Endothelial cell of umbilical vein (primary cell): Measurements from ENCODE around the gene GPR157. TPM values are rescaled to one million over a fixed set of nuclear protein-coding genes. Genes with fewer than 3 reads are reported as not detected.

Experiments
- BruUV-seq: library from RNA; stranded (reverse); fragments of 400-500 nt; replicated peaks from 2 replicates; lab custom pipeline; 2021; lab: Mats Ljungman, UMichigan
- CTCF ChIA-PET: fragments of 300-600, 350-600 bp; sonication (Branson Sonifier 250); formaldehyde crosslinking; loops from one replicate; lab custom pipeline; 2021; ENCODE audit warnings: antibody characterized with exemption, inconsistent platforms; lab: Charles Lee
- POLR2A ChIA-PET: fragments of 300-600, 350-600 bp; sonication (Branson Sonifier 250); formaldehyde crosslinking; loops from one replicate; lab custom pipeline; 2021; ENCODE audit warnings: antibody characterized with exemption, inconsistent platforms; lab: Charles Lee
- DNase-seq: peaks from one replicate; pipeline ENCODE4 v3.0.0-alpha.2; 2011; ENCODE audit warnings: low read depth, low spot score
- FAIRE-seq: peaks from 2 replicates; lab custom pipeline; 2011; peaks lifted over from hg19 to GRCh38; lab: Jason Lieb, UNC
- H2AFZ ChIP-seq: 2 replicates; pipeline ENCODE4 v1.6.0; 2012; ENCODE audit warnings: low read depth, low read length, control low read depth, inconsistent platforms
- H3K27ac ChIP-seq: 2 replicates; pipeline ENCODE4 v1.5.1; 2011; ENCODE audit warnings: low read depth, mild to moderate bottlenecking, control low read depth, low read length, moderate library complexity; ENCODE audit not compliant: insufficient read depth
- H3K27me3 ChIP-seq, 2 experiments: 2 replicates each; pipeline versions ENCODE4 v1.6.0 to v1.6.1; 2011; ENCODE audit warnings: low read length in 2 of 2, mixed read lengths in 1 of 2; ENCODE audit not compliant: control insufficient read depth in 2 of 2, insufficient read depth in 2 of 2
- H3K36me3 ChIP-seq, 2 experiments: 2 replicates in 1 of 2; 3 replicates in 1 of 2; pipeline ENCODE4 v1.5.1; 2011; ENCODE audit warnings: low read length in 2 of 2, mild to moderate bottlenecking in 1 of 2, moderate library complexity in 1 of 2; ENCODE audit not compliant: control insufficient read depth in 2 of 2, insufficient read depth in 2 of 2; ENCODE audit errors: extremely low read depth in 1 of 2
- H3K4me1 ChIP-seq: 3 replicates; pipeline ENCODE4 v1.5.1; 2011; ENCODE audit warnings: mild to moderate bottlenecking, low read length; ENCODE audit not compliant: control insufficient read depth, insufficient read depth; ENCODE audit errors: extremely low read depth
- H3K4me2 ChIP-seq: 2 replicates; pipeline ENCODE4 v1.6.1; 2011; ENCODE audit warnings: low read length, control low read depth, mixed read lengths; ENCODE audit not compliant: insufficient read depth
- H3K4me3 ChIP-seq, 3 experiments: fragments of 200-600 bp in 1 of 3; sonication (generic), shearing (Covaris generic) in 1 of 3; replicated peaks in 1 of 3; 2 replicates each; pipeline ENCODE4 v1.5.1; 2011 to 2016; ENCODE audit warnings: control low read depth in 3 of 3, low read length in 3 of 3, mild to moderate bottlenecking in 2 of 3, inconsistent platforms in 1 of 3, low read depth in 1 of 3, moderate library complexity in 1 of 3; ENCODE audit not compliant: insufficient read depth in 1 of 3
- H3K79me2 ChIP-seq: 2 replicates; pipeline ENCODE4 v1.6.0; 2012; ENCODE audit warnings: low read length, inconsistent platforms; ENCODE audit not compliant: control insufficient read depth, insufficient read depth
- H3K9ac ChIP-seq: replicated peaks from 2 replicates; pipeline ENCODE3; 2011; ENCODE audit warnings: low read length, control low read depth; ENCODE audit not compliant: insufficient read depth; ENCODE audit errors: extremely low read depth
- H3K9me1 ChIP-seq: replicated peaks from 3 replicates; pipeline ENCODE4 v1.6.0; 2011; ENCODE audit warnings: mild to moderate bottlenecking, low read length; ENCODE audit not compliant: control insufficient read depth, insufficient read depth; ENCODE audit errors: extremely low read depth
- H3K9me3 ChIP-seq: replicated peaks from 2 replicates; pipeline ENCODE4 v1.5.1; 2012; ENCODE audit warnings: low read length, inconsistent platforms; ENCODE audit not compliant: control insufficient read depth, insufficient read depth
- H4K20me1 ChIP-seq: replicated peaks from 2 replicates; pipeline ENCODE3; 2011; ENCODE audit warnings: mild to moderate bottlenecking, low read length; ENCODE audit not compliant: control insufficient read depth, insufficient read depth; ENCODE audit errors: extremely low read depth
- EZH2 ChIP-seq: IDR thresholded peaks from 2 replicates; pipeline ENCODE4 v1.6.1; 2012; ENCODE audit warnings: borderline replicate concordance, low read depth, mild to moderate bottlenecking, moderate library complexity, low read length, inconsistent platforms; ENCODE audit not compliant: severe bottlenecking
- FOS ChIP-seq: IDR thresholded peaks from 2 replicates; pipeline ENCODE4 v1.6.1; 2011; ENCODE audit warnings: mild to moderate bottlenecking, low read length, moderate library complexity, borderline replicate concordance; ENCODE audit not compliant: insufficient read depth
- GATA2 ChIP-seq: IDR thresholded peaks from 2 replicates; pipeline ENCODE4 v1.7.0; 2011; ENCODE audit warnings: low read depth, mild to moderate bottlenecking, moderate library complexity, mixed read lengths, low read length; ENCODE audit not compliant: insufficient read length, insufficient read depth
- JUN ChIP-seq: IDR thresholded peaks from 2 replicates; pipeline ENCODE4 v1.6.1; 2011; ENCODE audit warnings: borderline replicate concordance, low read depth; ENCODE audit not compliant: insufficient read length, insufficient read depth
- MYC ChIP-seq: IDR thresholded peaks from one replicate; pipeline ENCODE4 v1.6.1; 2011; ENCODE audit warnings: mild to moderate bottlenecking, low read depth, low read length
- POLR2A ChIP-seq: IDR thresholded peaks from 2 replicates; pipeline ENCODE4 v1.6.1; 2012; ENCODE audit warnings: low read depth, mild to moderate bottlenecking, control low read depth, low read length
- POLR2AphosphoS5 ChIP-seq: IDR thresholded peaks from 2 replicates; pipeline ENCODE4 v1.6.1; 2012; ENCODE audit warnings: low read depth, mild to moderate bottlenecking, control low read depth, low read length, moderate library complexity; ENCODE audit not compliant: insufficient read depth
- dilution Hi-C: fragments of 300-500 bp; cut with MboI; formaldehyde crosslinking; loops from one replicate; pipeline ENCODE4 v1.15.0; 2019; ENCODE audit warnings: low sequenced_read_pairs; ENCODE audit not compliant: extremely low pct_ligation_motif_present
- intact Hi-C: fragments of 100-400 bp; cut with micrococcal nuclease; formaldehyde crosslinking; loops from one replicate; pipeline ENCODE4 v1.10.0; 2022
- polyA plus RNA-seq, 4 experiments: library from polyadenylated mRNA; depleted of rRNA in 3 of 4; stranded (reverse) in 3 of 4; unstranded in 1 of 4; fragments of >200 nt; gene quantifications; 2 replicates each; pipeline versions ENCODE4 v1.2.1 to v1.2.3, GENCODE V29; 2011 to 2012; ENCODE audit warnings: missing spikeins in 1 of 4
- total RNA-seq: library from RNA; stranded (reverse); gene quantifications from 2 replicates; pipeline ENCODE4 v1.2.3, GENCODE V29; 2021
- TF ChIP-seq, protein P1 (sequence below), 2 donors: IDR thresholded peaks; 1 replicate in 1 of 2; 2 replicates in 1 of 2; pipeline ENCODE4 v1.5.1; 2011; ENCODE audit warnings: low read length in 2 of 2, mild to moderate bottlenecking in 2 of 2, moderate library complexity in 2 of 2, control low read depth in 1 of 2, inconsistent platforms in 1 of 2, low read depth in 1 of 2; ENCODE audit not compliant: insufficient read depth in 1 of 2; ENCODE audit errors: extremely low read depth in 1 of 2
- TF ChIP-seq, protein P2 (sequence below): IDR thresholded peaks from 2 replicates; pipeline ENCODE4 v1.6.1; 2011; ENCODE audit not compliant: insufficient read depth, insufficient read length

The GPR157 gene
- total and polyA plus RNA-seq, 2 donors (not counting 3 experiments of a cell fraction or from before 2014, with no cell fraction given) = 1.0 to 6.5 TPM

DNA sequence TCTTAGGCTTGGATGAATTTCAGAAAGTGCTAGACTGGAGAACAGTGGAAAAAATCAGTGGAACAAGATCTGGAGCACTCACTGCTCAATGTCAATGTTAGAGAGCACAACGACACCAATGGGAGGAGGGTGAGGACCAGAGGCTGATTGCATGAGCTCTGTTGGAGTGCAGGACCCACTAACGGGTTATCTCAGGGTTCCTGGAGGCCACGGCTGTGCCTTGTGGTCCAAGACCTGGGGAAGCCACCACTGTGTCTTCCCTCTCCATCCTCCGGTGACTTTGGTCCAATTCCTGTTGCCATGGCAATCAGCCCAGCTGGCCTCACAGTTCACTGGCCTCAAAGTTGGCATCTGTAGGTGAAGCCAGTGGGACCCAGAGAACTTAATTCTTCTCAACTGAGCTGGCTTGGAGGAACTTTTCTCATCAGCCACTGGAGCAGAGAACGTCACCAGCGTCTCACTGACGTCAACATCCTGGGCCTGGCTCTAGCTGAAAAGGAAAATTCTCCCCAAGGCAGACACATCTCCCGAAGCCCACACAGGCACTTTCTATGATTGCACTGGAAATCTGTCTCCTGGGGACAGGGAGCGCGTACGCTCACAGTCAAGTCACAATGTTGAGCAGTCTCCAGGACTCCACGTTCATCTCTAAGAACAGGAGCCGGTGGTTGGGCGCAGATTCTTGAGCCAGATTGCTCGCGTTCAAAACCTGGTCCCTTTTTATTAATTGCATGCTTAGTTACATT is 21.9 kb upstream of the GPR157 start:
- H3K27ac ChIP-seq = no peak overlapping the region
- dilution Hi-C loops (no loop called here), intact Hi-C loops (no loop called here)
- H3K9me3 ChIP-seq = no peaks in the 10 kb centered on the region
- TF ChIP-seq, protein P1, sequence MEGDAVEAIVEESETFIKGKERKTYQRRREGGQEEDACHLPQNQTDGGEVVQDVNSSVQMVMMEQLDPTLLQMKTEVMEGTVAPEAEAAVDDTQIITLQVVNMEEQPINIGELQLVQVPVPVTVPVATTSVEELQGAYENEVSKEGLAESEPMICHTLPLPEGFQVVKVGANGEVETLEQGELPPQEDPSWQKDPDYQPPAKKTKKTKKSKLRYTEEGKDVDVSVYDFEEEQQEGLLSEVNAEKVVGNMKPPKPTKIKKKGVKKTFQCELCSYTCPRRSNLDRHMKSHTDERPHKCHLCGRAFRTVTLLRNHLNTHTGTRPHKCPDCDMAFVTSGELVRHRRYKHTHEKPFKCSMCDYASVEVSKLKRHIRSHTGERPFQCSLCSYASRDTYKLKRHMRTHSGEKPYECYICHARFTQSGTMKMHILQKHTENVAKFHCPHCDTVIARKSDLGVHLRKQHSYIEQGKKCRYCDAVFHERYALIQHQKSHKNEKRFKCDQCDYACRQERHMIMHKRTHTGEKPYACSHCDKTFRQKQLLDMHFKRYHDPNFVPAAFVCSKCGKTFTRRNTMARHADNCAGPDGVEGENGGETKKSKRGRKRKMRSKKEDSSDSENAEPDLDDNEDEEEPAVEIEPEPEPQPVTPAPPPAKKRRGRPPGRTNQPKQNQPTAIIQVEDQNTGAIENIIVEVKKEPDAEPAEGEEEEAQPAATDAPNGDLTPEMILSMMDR (IDR thresholded peaks at IDR 0.05; ENCODE audit: extremely low read depth in 1 of 2, insufficient read depth in 1 of 2, low read depth in 1 of 2, low read length in 2 of 2) = no peak
- TF ChIP-seq FOS = no peak
- no peak for TF ChIP-seq JUN
- no peak for TF ChIP-seq MYC
- TF ChIP-seq POLR2A = no peak
- no peak for TF ChIP-seq GATA2
- no peak for TF ChIP-seq POLR2AphosphoS5
- TF ChIP-seq EZH2 = no peak
- TF ChIP-seq, protein P2, sequence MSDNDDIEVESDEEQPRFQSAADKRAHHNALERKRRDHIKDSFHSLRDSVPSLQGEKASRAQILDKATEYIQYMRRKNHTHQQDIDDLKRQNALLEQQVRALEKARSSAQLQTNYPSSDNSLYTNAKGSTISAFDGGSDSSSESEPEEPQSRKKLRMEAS = no peak
- H3K4me3 ChIP-seq = no peak overlapping the region
- DNase-seq = no peak
- H3K79me2 ChIP-seq = peaks cover 31% of the 10 kb centered on the region
- no TSS peak for BruUV-seq
- FAIRE-seq = no peak
- no peaks in the 10 kb centered on the region for H3K9me1 ChIP-seq
- H3K9ac ChIP-seq = no peak overlapping the region
- H4K20me1 ChIP-seq = no peaks in the 10 kb centered on the region
- no peak overlapping the region for H3K4me2 ChIP-seq
- no peaks in the 10 kb centered on the region for H3K27me3 ChIP-seq
- CTCF ChIA-PET = interaction anchor here (1.9 kb wide), 1 partner anchor 9 kb away, joined by 9 read pairs; no protein-coding TSS in a partner anchor
- POLR2A ChIA-PET = no interaction called here
- peaks cover 9% of the 10 kb centered on the region for H3K4me1 ChIP-seq
- peaks cover 5 to 23% of the 10 kb centered on the region in 2 experiments for H3K36me3 ChIP-seq
- no peak overlapping the region for H2AFZ ChIP-seq
